Breast epithelium (tissue), 3 donors: ENCODE data around the gene F8A2.
"Not testable (repeated sequence)": the region's sequence is repeated elsewhere in the genome, so short reads cannot be mapped to it uniquely, and the experiment has no call there.

Experiments used
- POLR2A ChIP-seq: fragments of 450-650 bp; IDR thresholded peaks from one replicate; pipeline ENCODE4 v1.6.1; 2016; ENCODE audit warnings: antibody characterized with exemption, mild to moderate bottlenecking, moderate library complexity
- POLR2AphosphoS5 ChIP-seq, 3 donors: sonication (generic); formaldehyde crosslinking; IDR thresholded peaks; one replicate each; pipeline ENCODE4 v1.6.1; 2017; ENCODE audit warnings: antibody characterized with exemption in 3 of 3
- TF ChIP-seq, protein P1 (sequence below), 3 donors: fragments of 450-650 bp; IDR thresholded peaks; one replicate each; pipeline ENCODE4 v1.5.1; 2016 to 2017; ENCODE audit warnings: antibody characterized with exemption in 3 of 3, mild to moderate bottlenecking in 3 of 3, moderate library complexity in 3 of 3

DNA sequence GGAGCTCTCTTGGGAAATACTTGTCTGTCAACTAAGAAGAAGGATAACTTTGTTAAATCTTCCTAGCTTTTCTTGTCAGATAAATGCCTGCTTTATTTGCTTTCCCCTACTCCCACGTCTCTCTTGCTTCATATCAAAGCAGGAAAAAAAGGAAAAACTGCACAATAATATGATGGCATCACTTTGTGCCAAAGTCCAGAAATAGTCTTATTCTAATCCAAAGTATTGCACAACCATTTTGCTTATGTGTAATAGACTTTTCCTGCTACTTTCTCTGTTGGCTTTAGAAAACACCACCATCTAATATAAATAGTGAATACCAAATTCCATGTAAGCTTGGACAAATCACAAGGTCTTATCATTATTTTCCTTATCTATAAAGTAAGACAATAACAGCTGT lies 36.2 kb upstream of the F8A2 start:
- TF ChIP-seq, protein P1, sequence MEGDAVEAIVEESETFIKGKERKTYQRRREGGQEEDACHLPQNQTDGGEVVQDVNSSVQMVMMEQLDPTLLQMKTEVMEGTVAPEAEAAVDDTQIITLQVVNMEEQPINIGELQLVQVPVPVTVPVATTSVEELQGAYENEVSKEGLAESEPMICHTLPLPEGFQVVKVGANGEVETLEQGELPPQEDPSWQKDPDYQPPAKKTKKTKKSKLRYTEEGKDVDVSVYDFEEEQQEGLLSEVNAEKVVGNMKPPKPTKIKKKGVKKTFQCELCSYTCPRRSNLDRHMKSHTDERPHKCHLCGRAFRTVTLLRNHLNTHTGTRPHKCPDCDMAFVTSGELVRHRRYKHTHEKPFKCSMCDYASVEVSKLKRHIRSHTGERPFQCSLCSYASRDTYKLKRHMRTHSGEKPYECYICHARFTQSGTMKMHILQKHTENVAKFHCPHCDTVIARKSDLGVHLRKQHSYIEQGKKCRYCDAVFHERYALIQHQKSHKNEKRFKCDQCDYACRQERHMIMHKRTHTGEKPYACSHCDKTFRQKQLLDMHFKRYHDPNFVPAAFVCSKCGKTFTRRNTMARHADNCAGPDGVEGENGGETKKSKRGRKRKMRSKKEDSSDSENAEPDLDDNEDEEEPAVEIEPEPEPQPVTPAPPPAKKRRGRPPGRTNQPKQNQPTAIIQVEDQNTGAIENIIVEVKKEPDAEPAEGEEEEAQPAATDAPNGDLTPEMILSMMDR (IDR thresholded peaks at IDR 0.05), result not testable (repeated sequence)
- TF ChIP-seq POLR2A; POLR2AphosphoS5 (IDR thresholded peaks at IDR 0.05): not testable (repeated sequence)
